Osteoblast (primary cell): ENCODE measurements around the gene KIF1B. TPM values are rescaled to one million over a fixed set of nuclear protein-coding genes. Genes with fewer than 3 reads are reported as not detected.

Experiments used
- DNase-seq: peaks from one replicate; pipeline ENCODE4 v3.0.0; 2011; ENCODE audit warnings: low spot score, mixed read lengths; ENCODE audit not compliant: insufficient read length; ENCODE audit errors: missing footprints
- H2AFZ ChIP-seq: 2 replicates; pipeline ENCODE4 v1.6.0; 2011; ENCODE audit warnings: mild to moderate bottlenecking, low read length
- H3K27ac ChIP-seq: 2 replicates; pipeline ENCODE4 v1.5.1; 2011; ENCODE audit warnings: mild to moderate bottlenecking, low read depth, low read length, moderate library complexity
- H3K27me3 ChIP-seq: 2 replicates; pipeline ENCODE4 v1.6.0; 2012; ENCODE audit warnings: mild to moderate bottlenecking, control low read depth, inconsistent platforms, low read length, moderate library complexity; ENCODE audit not compliant: insufficient read depth
- H3K36me3 ChIP-seq: 2 replicates; pipeline ENCODE4 v1.5.1; 2011; ENCODE audit warnings: mild to moderate bottlenecking, low read length, control low read depth, moderate library complexity; ENCODE audit not compliant: insufficient read depth
- H3K4me1 ChIP-seq: 2 replicates; pipeline ENCODE4 v1.5.1; 2011; ENCODE audit warnings: mild to moderate bottlenecking, low read length, control low read depth, moderate library complexity; ENCODE audit not compliant: insufficient read depth
- H3K4me2 ChIP-seq: 2 replicates; pipeline ENCODE4 v1.6.0; 2011; ENCODE audit warnings: mild to moderate bottlenecking, low read length; ENCODE audit not compliant: insufficient read depth
- H3K4me3 ChIP-seq: fragments of 200-600 bp; sonication (generic); 3 replicates; pipeline ENCODE4 v1.5.1; 2012; ENCODE audit warnings: mild to moderate bottlenecking, low read length, inconsistent platforms; ENCODE audit not compliant: insufficient read depth
- H3K79me2 ChIP-seq: 2 replicates; pipeline ENCODE4 v1.6.0; 2012; ENCODE audit warnings: mild to moderate bottlenecking, low read length, control low read depth, inconsistent platforms; ENCODE audit not compliant: insufficient read depth
- H3K9me3 ChIP-seq: 2 replicates; pipeline ENCODE4 v1.5.1; 2011; ENCODE audit warnings: low read depth, low read length, control low read depth
- H4K20me1 ChIP-seq: 2 replicates; pipeline ENCODE4 v1.6.0; 2012; ENCODE audit warnings: mild to moderate bottlenecking, low read length, control low read depth; ENCODE audit not compliant: insufficient read depth
- total RNA-seq: library from RNA; depleted of rRNA; stranded (reverse); fragments of >200 nt; gene quantifications from 2 replicates; pipeline ENCODE4 v1.2.3, GENCODE V29; 2012
- TF ChIP-seq, protein P1 (sequence below): IDR thresholded peaks from 2 replicates; pipeline ENCODE4 v1.5.1; 2011; ENCODE audit warnings: mild to moderate bottlenecking, low read depth, low read length, moderate library complexity; ENCODE audit errors: extremely low read depth

The KIF1B gene
- total RNA-seq, 1 donor = 35.8 TPM

DNA sequence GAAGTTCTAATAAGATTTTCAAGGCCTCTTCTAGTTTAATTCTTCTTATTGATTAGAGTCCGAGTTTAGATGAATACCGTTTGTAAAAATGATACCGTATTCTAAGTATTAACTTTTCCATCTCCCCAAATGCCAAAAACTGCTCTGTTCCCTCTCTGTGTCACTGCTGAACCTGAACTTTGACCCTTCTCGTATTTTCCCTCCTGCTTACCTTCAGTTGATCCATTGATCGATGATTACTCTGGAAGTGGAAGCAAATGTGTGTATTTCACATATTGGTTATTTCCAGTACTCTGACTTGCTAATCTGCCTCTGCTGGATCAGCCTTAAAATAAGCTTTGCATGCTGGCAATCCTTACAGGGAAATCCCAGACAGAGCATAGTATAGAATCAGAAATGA lies 68.5 kb downstream of the KIF1B start:
- Histone ChIP-seq H3K4me2 (no peak overlapping the region), H3K4me1 (peaks cover 20% of the 10 kb centered on the region), H3K27ac (no peak overlapping the region), H4K20me1 (peaks cover 13% of the 10 kb centered on the region), H3K9me3 (no peaks in the 10 kb centered on the region), H3K79me2 (peaks cover 21% of the 10 kb centered on the region), H3K36me3 (peaks cover 62% of the 10 kb centered on the region), H3K27me3 (no peaks in the 10 kb centered on the region), H3K4me3 (no peak overlapping the region), H2AFZ (no peak overlapping the region)
- DNase-seq = no peak
- TF ChIP-seq, protein P1, sequence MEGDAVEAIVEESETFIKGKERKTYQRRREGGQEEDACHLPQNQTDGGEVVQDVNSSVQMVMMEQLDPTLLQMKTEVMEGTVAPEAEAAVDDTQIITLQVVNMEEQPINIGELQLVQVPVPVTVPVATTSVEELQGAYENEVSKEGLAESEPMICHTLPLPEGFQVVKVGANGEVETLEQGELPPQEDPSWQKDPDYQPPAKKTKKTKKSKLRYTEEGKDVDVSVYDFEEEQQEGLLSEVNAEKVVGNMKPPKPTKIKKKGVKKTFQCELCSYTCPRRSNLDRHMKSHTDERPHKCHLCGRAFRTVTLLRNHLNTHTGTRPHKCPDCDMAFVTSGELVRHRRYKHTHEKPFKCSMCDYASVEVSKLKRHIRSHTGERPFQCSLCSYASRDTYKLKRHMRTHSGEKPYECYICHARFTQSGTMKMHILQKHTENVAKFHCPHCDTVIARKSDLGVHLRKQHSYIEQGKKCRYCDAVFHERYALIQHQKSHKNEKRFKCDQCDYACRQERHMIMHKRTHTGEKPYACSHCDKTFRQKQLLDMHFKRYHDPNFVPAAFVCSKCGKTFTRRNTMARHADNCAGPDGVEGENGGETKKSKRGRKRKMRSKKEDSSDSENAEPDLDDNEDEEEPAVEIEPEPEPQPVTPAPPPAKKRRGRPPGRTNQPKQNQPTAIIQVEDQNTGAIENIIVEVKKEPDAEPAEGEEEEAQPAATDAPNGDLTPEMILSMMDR = no peak

DNA sequence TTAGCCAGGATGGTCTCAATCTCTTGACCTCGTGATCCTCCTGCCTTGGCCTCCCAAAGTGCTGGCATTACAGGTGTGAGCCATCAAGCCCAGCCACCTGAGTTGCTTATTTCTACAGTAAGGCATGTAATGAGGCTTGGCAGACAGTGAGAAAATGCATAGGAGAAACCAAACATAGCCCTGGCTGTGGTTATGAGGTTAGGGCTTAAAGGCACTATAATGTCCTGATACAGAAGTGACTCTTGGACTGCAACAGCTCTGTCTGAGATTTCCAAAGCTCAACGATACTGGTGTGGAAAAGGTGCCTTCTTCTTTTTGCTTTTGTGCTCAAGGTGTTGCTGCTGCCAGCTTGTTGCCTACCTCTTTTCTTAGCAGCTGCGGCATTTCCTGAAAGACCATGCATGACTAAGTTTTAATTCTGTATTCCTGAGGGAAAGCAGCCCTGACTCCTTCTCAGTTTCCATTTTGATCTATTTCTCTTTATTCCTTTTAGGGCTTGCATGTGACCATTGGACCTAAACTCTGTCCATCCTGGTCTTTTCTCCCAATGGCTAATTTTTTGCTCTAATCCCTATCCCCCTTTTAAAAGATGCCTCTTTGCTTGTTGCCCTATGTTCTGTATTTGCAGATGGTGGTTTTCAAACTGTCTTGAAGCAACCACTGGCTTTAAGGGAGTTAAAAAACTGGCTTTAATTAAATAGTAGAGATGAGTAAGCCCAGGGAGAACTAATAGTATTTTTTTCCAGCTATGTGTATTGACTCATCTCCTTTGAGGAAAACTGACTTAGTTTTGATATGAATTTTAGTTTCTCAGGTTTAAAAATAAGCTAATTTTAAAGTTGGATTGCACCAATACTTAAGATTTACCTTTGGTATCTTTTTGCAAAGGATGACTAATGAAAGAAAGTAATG lies 70.3 kb downstream of the KIF1B start:
- peaks cover 20% of the 10 kb centered on the region for H3K4me1 ChIP-seq
- H4K20me1 ChIP-seq = peaks cover 13% of the 10 kb centered on the region
- DNase-seq = peak; percentile 83
- H3K27ac ChIP-seq = peak overlapping the region; percentile 72
- no peak overlapping the region for H2AFZ ChIP-seq
- H3K79me2 ChIP-seq = peaks cover 15% of the 10 kb centered on the region
- H3K9me3 ChIP-seq = no peaks in the 10 kb centered on the region
- H3K36me3 ChIP-seq = peaks cover 66% of the 10 kb centered on the region
- peak overlapping the region; percentile 35 for H3K4me2 ChIP-seq
- TF ChIP-seq, protein P1 = no peak
- no peak overlapping the region for H3K4me3 ChIP-seq
- H3K27me3 ChIP-seq = no peaks in the 10 kb centered on the region

DNA sequence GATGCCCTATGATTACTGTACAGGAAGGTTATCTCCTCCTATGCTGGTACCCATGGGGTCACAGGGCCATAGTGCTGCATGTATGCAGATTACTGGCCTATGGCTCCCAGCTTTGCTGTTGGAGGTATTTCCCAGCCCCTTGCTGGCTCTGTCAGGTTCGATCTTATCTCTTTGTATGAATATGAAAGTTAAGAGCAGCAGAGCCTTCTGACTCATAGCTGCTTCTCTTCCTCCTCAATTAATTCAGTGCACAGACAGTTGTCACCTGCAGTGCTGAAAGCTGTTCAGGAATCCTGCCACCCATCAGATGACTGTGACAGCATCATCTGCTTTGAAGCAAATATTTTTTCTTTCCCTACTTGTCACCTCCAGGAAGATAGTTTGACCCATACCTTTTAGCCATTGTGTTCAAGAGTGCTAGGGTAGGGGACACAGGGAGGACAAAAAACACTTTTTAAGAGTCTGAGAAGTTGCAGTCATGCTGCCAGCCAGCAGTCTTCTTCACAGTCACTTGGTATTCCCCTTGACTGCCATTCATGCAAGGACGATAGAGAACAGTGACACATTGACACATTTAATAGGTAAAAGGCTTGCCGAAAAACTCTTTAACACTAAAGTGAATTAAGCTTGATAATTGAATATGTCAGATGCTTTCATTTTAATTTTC lies 73.1 kb downstream of the KIF1B start:
- Histone ChIP-seq H3K9me3 (no peaks in the 10 kb centered on the region), H3K79me2 (peaks cover 20% of the 10 kb centered on the region), H3K4me2 (no peak overlapping the region), H3K4me3 (no peak overlapping the region), H3K4me1 (peaks cover 40% of the 10 kb centered on the region), H2AFZ (no peak overlapping the region), H3K27ac (no peak overlapping the region), H4K20me1 (peaks cover 31% of the 10 kb centered on the region), H3K36me3 (peaks cover 53% of the 10 kb centered on the region), H3K27me3 (no peaks in the 10 kb centered on the region)
- TF ChIP-seq, protein P1 = no peak
- no peak for DNase-seq

DNA sequence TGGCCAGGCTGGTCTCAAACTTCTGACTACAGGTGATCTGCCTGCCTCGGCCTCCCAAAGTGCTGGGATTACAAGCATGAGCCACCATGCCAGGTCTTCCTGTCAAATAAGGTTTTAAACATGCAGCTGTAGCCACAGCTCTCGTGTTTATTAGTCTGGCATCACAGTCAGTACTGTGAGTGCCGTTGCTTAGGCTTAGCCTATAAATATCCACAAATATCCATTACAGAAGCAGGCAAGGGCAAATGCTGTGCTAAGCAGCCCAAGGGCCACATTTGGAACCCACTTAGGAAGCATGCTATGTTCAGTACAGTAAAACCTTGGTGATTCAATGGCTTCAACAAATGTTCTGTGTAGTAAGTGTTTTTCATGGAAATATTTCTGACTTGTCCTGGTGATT lies 75.9 kb downstream of the KIF1B start:
- H3K36me3 ChIP-seq = peaks cover 52% of the 10 kb centered on the region
- peak; percentile 49 for DNase-seq
- no peak overlapping the region for H3K4me2 ChIP-seq
- H3K4me3 ChIP-seq = no peak overlapping the region
- peaks cover 28% of the 10 kb centered on the region for H4K20me1 ChIP-seq
- peaks cover 23% of the 10 kb centered on the region for H3K79me2 ChIP-seq
- H3K4me1 ChIP-seq = peaks cover 24% of the 10 kb centered on the region
- H3K9me3 ChIP-seq = no peaks in the 10 kb centered on the region
- TF ChIP-seq, protein P1 = no peak
- H3K27me3 ChIP-seq = no peaks in the 10 kb centered on the region
- peak overlapping the region; percentile 42 for H3K27ac ChIP-seq
- H2AFZ ChIP-seq = no peak overlapping the region
